HEK293T (cell line): ENCODE results near the gene RRAGC.

Experiments
- ARNT ChIP-seq: fragments of 450-650 bp; IDR thresholded peaks from 2 replicates; pipeline ENCODE4 v1.6.1; 2017; ENCODE audit warnings: mild to moderate bottlenecking
- CTBP1 ChIP-seq: fragments of 450-650 bp; IDR thresholded peaks from 2 replicates; pipeline ENCODE4 v1.6.1; 2016; ENCODE audit warnings: borderline replicate concordance
- ELF4 ChIP-seq: fragments of 450-650 bp; IDR thresholded peaks from 2 replicates; pipeline ENCODE4 v1.6.1; 2017; ENCODE audit warnings: antibody characterized with exemption
- FOXA1 ChIP-seq: fragments of 450-650 bp; IDR thresholded peaks from 2 replicates; pipeline ENCODE4 v1.6.1; 2016; ENCODE audit warnings: mild to moderate bottlenecking
- FOXK2 ChIP-seq: fragments of 450-650 bp; IDR thresholded peaks from 2 replicates; pipeline ENCODE4 v1.6.1; 2016; ENCODE audit warnings: mild to moderate bottlenecking
- FOXM1 ChIP-seq: fragments of 450-650 bp; IDR thresholded peaks from 2 replicates; pipeline ENCODE4 v1.6.1; 2017; ENCODE audit warnings: mild to moderate bottlenecking, borderline replicate concordance
- HDGF ChIP-seq: fragments of 450-650 bp; IDR thresholded peaks from 2 replicates; pipeline ENCODE4 v1.6.1; 2017; ENCODE audit warnings: antibody characterized with exemption, borderline replicate concordance
- LEF1 ChIP-seq: fragments of 450-650 bp; IDR thresholded peaks from 2 replicates; pipeline ENCODE4 v1.6.1; 2017; ENCODE audit warnings: mild to moderate bottlenecking, borderline replicate concordance
- SP1 ChIP-seq: fragments of 450-650 bp; IDR thresholded peaks from 2 replicates; pipeline ENCODE4 v1.6.1; 2017
- SUZ12 ChIP-seq: fragments of 450-650 bp; IDR thresholded peaks from 2 replicates; pipeline ENCODE4 v1.6.1; 2016; ENCODE audit warnings: mild to moderate bottlenecking
- TARDBP ChIP-seq: fragments of 450-650 bp; IDR thresholded peaks from 2 replicates; pipeline ENCODE4 v1.6.1; 2016
- ZNF384 ChIP-seq: fragments of 450-650 bp; IDR thresholded peaks from 2 replicates; pipeline ENCODE4 v1.6.1; 2016

DNA sequence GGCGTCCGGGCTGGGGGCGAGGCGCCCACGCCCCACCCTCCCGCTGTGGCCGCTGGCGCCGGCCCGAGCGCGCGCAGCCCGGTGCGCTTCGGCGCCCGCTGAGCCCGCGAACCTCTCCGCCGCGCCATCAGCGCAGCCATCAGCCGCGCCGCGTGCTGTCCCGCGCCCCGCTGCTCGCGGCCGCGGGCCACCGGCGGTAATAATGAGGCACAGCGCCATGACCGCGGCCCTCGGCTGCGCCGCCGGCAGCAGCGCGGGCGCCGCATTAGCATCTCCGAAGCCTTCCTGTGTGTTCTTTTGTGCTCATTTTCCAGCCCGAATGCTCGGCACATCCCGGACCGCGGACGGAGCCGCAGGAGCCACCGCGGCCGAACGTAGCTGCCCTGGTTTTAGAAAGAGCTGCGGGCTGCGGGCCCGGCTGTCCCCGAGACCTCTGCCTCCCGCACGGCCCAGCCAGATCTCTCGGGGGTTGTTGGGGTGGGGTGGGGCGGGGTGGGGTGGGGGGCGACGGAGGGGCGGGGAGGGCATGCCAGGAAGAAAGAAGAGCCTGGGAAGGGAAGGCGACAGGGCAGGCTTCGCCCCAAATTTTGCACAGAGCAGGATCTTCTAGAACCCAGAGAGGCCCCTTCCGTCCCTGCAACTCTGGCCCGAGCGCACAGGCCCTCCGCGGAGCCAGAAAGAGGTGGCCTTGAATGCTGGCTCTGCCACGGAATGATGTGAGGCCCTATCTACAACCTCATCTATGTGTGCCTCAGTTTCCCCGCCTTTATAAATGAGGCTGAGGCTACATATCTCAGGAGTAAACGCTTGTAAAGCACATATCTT, 55.3 kb downstream of the RRAGC start:
- TF ChIP-seq LEF1 (no peak), FOXA1 (no peak), SP1 (no peak), ELF4 (no peak), CTBP1 (no peak), ZNF384 (no peak), ARNT (0 out of 2 replicates have a peak, but pooled peaks have one; percentile 20), FOXK2 (no peak), HDGF (no peak), TARDBP (no peak), SUZ12 (no peak), FOXM1 (no peak)
